H1 (cell line): ENCODE results near the gene PPA1. TPM values are rescaled to one million over a fixed set of nuclear protein-coding genes. Genes with fewer than 3 reads are reported as not detected.

Source experiments
- CTCF ChIA-PET: fragments of 300-600 bp; sonication (Branson Sonifier 250); formaldehyde crosslinking; loops from one replicate; lab custom pipeline; 2021; ENCODE audit not compliant: partially characterized antibody; lab: Charles Lee
- POLR2A ChIA-PET: fragments of 300-600 bp; sonication (Branson Sonifier 250); formaldehyde crosslinking; loops from one replicate; lab custom pipeline; 2021; ENCODE audit warnings: inconsistent platforms; ENCODE audit not compliant: partially characterized antibody; lab: Charles Lee
- DNase-seq, 2 experiments: peaks; one replicate each; pipeline versions ENCODE4 v3.0.0 to v3.0.0-alpha.2; 2010 to 2022; ENCODE audit warnings: low spot score in 2 of 2, low read depth in 1 of 2, mixed read lengths in 1 of 2
- FAIRE-seq: peaks from 2 replicates; lab custom pipeline; 2011; peaks lifted over from hg19 to GRCh38; lab: Jason Lieb, UNC
- H2AFZ ChIP-seq: 2 replicates; pipeline ENCODE4 v1.8.1; 2012; ENCODE audit warnings: low read length, inconsistent platforms
- H2AK5ac ChIP-seq: 2 replicates; pipeline ENCODE4 v1.6.1; 2013; ENCODE audit warnings: low read depth, low read length
- H2BK120ac ChIP-seq: replicated peaks from 2 replicates; pipeline ENCODE3; 2013; ENCODE audit warnings: low read depth, low read length, inconsistent platforms
- H2BK12ac ChIP-seq: 2 replicates; pipeline ENCODE4 v1.6.1; 2013; ENCODE audit warnings: low read depth, low read length
- H2BK15ac ChIP-seq: 2 replicates; pipeline ENCODE4 v1.6.1; 2013; ENCODE audit warnings: low read length
- H2BK20ac ChIP-seq: 2 replicates; pipeline ENCODE4 v1.6.1; 2013; ENCODE audit warnings: low read length
- H2BK5ac ChIP-seq: 2 replicates; pipeline ENCODE4 v1.6.1; 2013; ENCODE audit warnings: low read depth, low read length
- H3K14ac ChIP-seq: 2 replicates; pipeline ENCODE4 v1.6.1; 2013; ENCODE audit warnings: inconsistent platforms; ENCODE audit not compliant: insufficient read length
- H3K18ac ChIP-seq: 2 replicates; pipeline ENCODE4 v1.6.1; 2013; ENCODE audit warnings: low read length; ENCODE audit errors: extremely low read depth
- H3K23ac ChIP-seq: 2 replicates; pipeline ENCODE4 v1.6.1; 2013; ENCODE audit warnings: inconsistent platforms; ENCODE audit not compliant: insufficient read length
- H3K23me2 ChIP-seq: 2 replicates; pipeline ENCODE4 v1.6.1; 2013; ENCODE audit warnings: low read depth, low read length
- H3K27ac ChIP-seq: 2 replicates; pipeline ENCODE4 v1.6.1; 2011; ENCODE audit warnings: low read depth, low read length, inconsistent platforms
- H3K27me3 ChIP-seq, 4 experiments: replicated peaks in 1 of 4; 1 replicate in 1 of 4; 2 replicates in 3 of 4; pipeline versions ENCODE4 v1.6.1 to v1.8.1; 2011 to 2013; ENCODE audit warnings: low read length in 3 of 4, mild to moderate bottlenecking in 3 of 4, inconsistent platforms in 2 of 4, mixed read lengths in 2 of 4, moderate library complexity in 1 of 4; ENCODE audit not compliant: control insufficient read depth in 3 of 4, insufficient read depth in 3 of 4; ENCODE audit errors: extremely low read depth in 1 of 4
- H3K36me3 ChIP-seq, 4 experiments: 2 replicates each; pipeline versions ENCODE4 v1.6.1 to v1.8.1; 2011 to 2013; ENCODE audit warnings: mild to moderate bottlenecking in 4 of 4, low read length in 3 of 4, moderate library complexity in 2 of 4, control low read depth in 1 of 4, inconsistent platforms in 1 of 4; ENCODE audit not compliant: insufficient read depth in 4 of 4, control insufficient read depth in 2 of 4
- H3K4ac ChIP-seq: replicated peaks from 2 replicates; pipeline ENCODE3; 2013; ENCODE audit warnings: low read length, low read depth, mixed read lengths, inconsistent platforms; ENCODE audit not compliant: insufficient read length
- H3K4me1 ChIP-seq, 4 experiments: replicated peaks in 1 of 4; 1 replicate in 1 of 4; 2 replicates in 3 of 4; pipeline versions ENCODE4 v1.6.1 to v1.8.1; 2011 to 2013; ENCODE audit warnings: low read length in 3 of 4, inconsistent platforms in 2 of 4, mixed read lengths in 1 of 4; ENCODE audit not compliant: insufficient read depth in 4 of 4, control insufficient read depth in 3 of 4
- H3K4me2 ChIP-seq, 2 experiments: 2 replicates each; pipeline versions ENCODE4 v1.6.1 to v1.8.1; 2011 to 2013; ENCODE audit warnings: low read depth in 2 of 2, low read length in 2 of 2, control low read depth in 1 of 2, inconsistent platforms in 1 of 2, mild to moderate bottlenecking in 1 of 2; ENCODE audit not compliant: insufficient read depth in 1 of 2
- H3K4me3 ChIP-seq, 4 experiments: fragments of 200-600, 300-600 bp in 1 of 4; sonication (generic), shearing (Covaris generic), sonication (Bioruptor Twin) in 1 of 4; 2 replicates each; pipeline versions ENCODE4 v1.5.1 to v1.8.1; 2011 to 2016; ENCODE audit warnings: low read length in 4 of 4, low read depth in 3 of 4, control low read depth in 2 of 4, inconsistent platforms in 2 of 4, mild to moderate bottlenecking in 2 of 4, mixed read lengths in 1 of 4, moderate library complexity in 1 of 4; ENCODE audit not compliant: insufficient read depth in 2 of 4; ENCODE audit errors: extremely low read depth in 1 of 4
- H3K56ac ChIP-seq: replicated peaks from 2 replicates; pipeline ENCODE3; 2013; ENCODE audit warnings: low read depth, mild to moderate bottlenecking, mixed read lengths, low read length, inconsistent platforms; ENCODE audit not compliant: insufficient read length
- H3K79me1 ChIP-seq: 2 replicates; pipeline ENCODE4 v1.6.1; 2013; ENCODE audit warnings: low read depth, low read length, control low read depth
- H3K79me2 ChIP-seq, 2 experiments: 2 replicates each; pipeline versions ENCODE4 v1.6.1 to v1.8.1; 2012 to 2013; ENCODE audit warnings: low read length in 2 of 2, mild to moderate bottlenecking in 2 of 2, inconsistent platforms in 1 of 2; ENCODE audit not compliant: insufficient read depth in 2 of 2, control insufficient read depth in 1 of 2
- H3K9ac ChIP-seq, 4 experiments: replicated peaks in 1 of 4; 1 replicate in 1 of 4; 2 replicates in 3 of 4; pipeline versions ENCODE4 v1.6.1 to v1.8.1; 2011 to 2013; ENCODE audit warnings: low read depth in 3 of 4, low read length in 3 of 4, control low read depth in 2 of 4, mild to moderate bottlenecking in 2 of 4, moderate library complexity in 2 of 4, inconsistent platforms in 1 of 4; ENCODE audit errors: extremely low read depth in 1 of 4
- H3K9me3 ChIP-seq, 2 experiments: 2 replicates each; pipeline versions ENCODE4 v1.6.1 to v1.8.1; 2012 to 2013; ENCODE audit warnings: mild to moderate bottlenecking in 2 of 2, moderate library complexity in 2 of 2, control low read depth in 1 of 2, inconsistent platforms in 1 of 2, low read depth in 1 of 2, low read length in 1 of 2, mixed read lengths in 1 of 2; ENCODE audit not compliant: insufficient read depth in 2 of 2
- H4K20me1 ChIP-seq, 2 experiments: replicated peaks in 1 of 2; 2 replicates each; pipeline versions ENCODE3 to v1.8.1; 2011 to 2013; ENCODE audit warnings: inconsistent platforms in 2 of 2, low read length in 2 of 2, mild to moderate bottlenecking in 1 of 2; ENCODE audit not compliant: insufficient read depth in 2 of 2, control insufficient read depth in 1 of 2
- H4K5ac ChIP-seq: 2 replicates; pipeline ENCODE4 v1.6.1; 2013; ENCODE audit warnings: low read length, low read depth, mixed read lengths, inconsistent platforms; ENCODE audit not compliant: insufficient read length
- H4K8ac ChIP-seq: 2 replicates; pipeline ENCODE4 v1.8.0; 2013; ENCODE audit warnings: mild to moderate bottlenecking, moderate library complexity, low read length, inconsistent platforms; ENCODE audit not compliant: insufficient read depth; ENCODE audit errors: extremely low read depth
- H4K91ac ChIP-seq: replicated peaks from 2 replicates; pipeline ENCODE3; 2013; ENCODE audit warnings: low read length, mixed read lengths, inconsistent platforms; ENCODE audit not compliant: insufficient read length
- CBX8 ChIP-seq: fragments of 300-800, 300-1000 bp; sonication (generic); IDR thresholded peaks from 2 replicates; pipeline ENCODE4 v1.7.1; 2016; ENCODE audit warnings: low read depth, low read length, borderline replicate concordance
- CTBP2 ChIP-seq: IDR thresholded peaks from 2 replicates; pipeline ENCODE4 v1.7.0; 2011; ENCODE audit warnings: borderline replicate concordance, mild to moderate bottlenecking, moderate library complexity, mixed read lengths, low read length; ENCODE audit not compliant: insufficient read depth, insufficient read length
- GTF2F1 ChIP-seq: IDR thresholded peaks from 2 replicates; pipeline ENCODE4 v1.6.1; 2012; ENCODE audit warnings: low read depth, low read length, improper control_type of control experiment, borderline replicate concordance
- HDAC2 ChIP-seq, 2 experiments: fragments of 300-600 bp in 1 of 2; sonication (generic) in 1 of 2; IDR thresholded peaks; 2 replicates each; pipeline ENCODE4 v1.6.1; 2011 to 2012; ENCODE audit warnings: low read depth in 2 of 2, low read length in 2 of 2, mild to moderate bottlenecking in 2 of 2, moderate library complexity in 2 of 2, borderline replicate concordance in 1 of 2, inconsistent platforms in 1 of 2
- HDAC6 ChIP-seq: IDR thresholded peaks from one replicate; pipeline ENCODE4 v1.7.1; 2012; ENCODE audit warnings: low read depth, mild to moderate bottlenecking, inconsistent platforms, low read length, moderate library complexity
- JUN ChIP-seq: IDR thresholded peaks from 2 replicates; pipeline ENCODE4 v1.6.1; 2011; ENCODE audit warnings: low read depth, mild to moderate bottlenecking, improper control_type of control experiment, low read length
- JUND ChIP-seq: IDR thresholded peaks from 2 replicates; pipeline ENCODE4 v1.6.1; 2011; ENCODE audit warnings: mild to moderate bottlenecking, improper control_type of control experiment, low read length
- KDM5A ChIP-seq: fragments of 200-600 bp; IDR thresholded peaks from 2 replicates; pipeline ENCODE4 v1.7.1; 2012; ENCODE audit warnings: mild to moderate bottlenecking, low read length, inconsistent platforms, mixed read lengths
- NRF1 ChIP-seq: IDR thresholded peaks from 2 replicates; pipeline ENCODE4 v1.6.1; 2011; ENCODE audit warnings: mild to moderate bottlenecking, low read depth, low read length, improper control_type of control experiment
- POLR2AphosphoS5 ChIP-seq: IDR thresholded peaks from 2 replicates; pipeline ENCODE4 v1.6.1; 2011; ENCODE audit warnings: low read depth, low read length
- RAD21 ChIP-seq, 2 experiments: IDR thresholded peaks in 1 of 2; conservative IDR thresholded peaks in 1 of 2; 2 replicates each; pipeline ENCODE4 v1.6.1; 2011; ENCODE audit warnings: low read depth in 2 of 2, low read length in 2 of 2, improper control_type of control experiment in 1 of 2, inconsistent platforms in 1 of 2, mild to moderate bottlenecking in 1 of 2, moderate library complexity in 1 of 2
- SIN3A ChIP-seq, 2 experiments: IDR thresholded peaks in 1 of 2; conservative IDR thresholded peaks in 1 of 2; 2 replicates each; pipeline ENCODE4 v1.6.1; 2011 to 2012; ENCODE audit warnings: low read length in 2 of 2, improper control_type of control experiment in 1 of 2, low read depth in 1 of 2, mild to moderate bottlenecking in 1 of 2
- SP2 ChIP-seq: IDR thresholded peaks from 2 replicates; pipeline ENCODE4 v1.6.1; 2012; ENCODE audit warnings: mild to moderate bottlenecking, low read length, inconsistent platforms
- TEAD4 ChIP-seq: IDR thresholded peaks from 2 replicates; pipeline ENCODE4 v1.6.1; 2012; ENCODE audit warnings: low read depth, low read length, inconsistent platforms, mixed read lengths
- WGBS, 2 experiments: shearing (Covaris generic) in 1 of 2; methylation state at CpG; one replicate each; pipeline versions ENCODE4 v1.1.6 to v1.1.7; 2013 to 2015; ENCODE audit warnings: low lambda C conversion rate in 2 of 2, mixed read lengths in 2 of 2, inconsistent platforms in 1 of 2, low coverage in 1 of 2, missing lambda C conversion rate in 1 of 2; ENCODE audit not compliant: insufficient replicate concordance in 2 of 2, insufficient coverage in 1 of 2, insufficient read length in 1 of 2; ENCODE audit errors: extremely low coverage in 1 of 2, missing lambda C conversion rate in 1 of 2; 5-methylcytosine and 5-hydroxymethylcytosine counted together
- polyA plus RNA-seq, 7 experiments: library from polyadenylated mRNA; depleted of rRNA in 3 of 7; stranded (reverse) in 5 of 7; unstranded in 2 of 7; fragments of >200 nt in 5 of 7; fragments of 200-250 nt in 2 of 7; gene quantifications; 1 replicate in 5 of 7; 2 replicates in 1 of 7; 4 replicates in 1 of 7; pipeline versions ENCODE4 v1.2.1 to v1.2.3, GENCODE V29; 2011 to 2013; ENCODE audit warnings: missing spikeins in 2 of 7, mixed read lengths in 2 of 7
- total RNA-seq: library from RNA; stranded (reverse); fragmentation: NEBNext Ultra II Directional; extraction: Animal tissue kit (Norgen Biotek cat#: 25700); gene quantifications from 2 replicates; pipeline ENCODE4 v1.2.1, GENCODE V29; 2021

PPA1 gene
- total and polyA plus RNA-seq, 2 of the 8 experiments (the other 6 are each of a cell fraction or from before 2014, with no cell fraction given): 77.0 to 191 TPM

- no peak overlapping the region for H4K8ac ChIP-seq
- no peak overlapping the region for H4K91ac ChIP-seq
- no peak overlapping the region for H2BK5ac ChIP-seq
- H3K4me3 ChIP-seq: no peak overlapping the region
- H2BK15ac ChIP-seq: no peak overlapping the region
- H2BK120ac ChIP-seq: no peak overlapping the region
- no peaks in the 10 kb centered on the region for H3K4me1 ChIP-seq
- H3K27me3 ChIP-seq: peaks cover 0 to 2% (median 0%) of the 10 kb centered on the region in 4 experiments; a peak in 1 of 7 replicates
- WGBS, 2 experiments: 78% methylated on average over 6 of the region's 6 CpGs; no CpG with 5 or more reads in 1 of the 2 experiments
- H2BK12ac ChIP-seq: no peak overlapping the region
- CTCF ChIA-PET: interaction anchor here (1.1 kb wide), 1 partner anchor 76 kb away, joined by 3 read pairs; no protein-coding TSS in a partner anchor
- H3K4ac ChIP-seq: no peak overlapping the region
- no peaks in the 10 kb centered on the region for H3K79me2 ChIP-seq
- no peak overlapping the region for H3K4me2 ChIP-seq
- H3K9ac ChIP-seq: no peak overlapping the region
- DNase-seq: no peak
- H3K27ac ChIP-seq: no peak overlapping the region
- no peak for FAIRE-seq
- H3K14ac ChIP-seq: no peak overlapping the region
- H3K36me3 ChIP-seq: no peaks in the 10 kb centered on the region
- POLR2A ChIA-PET: no interaction called here
- no peak overlapping the region for H3K56ac ChIP-seq
- no peak overlapping the region for H3K23ac ChIP-seq
- no peaks in the 10 kb centered on the region for H4K20me1 ChIP-seq
- H3K9me3 ChIP-seq: no peaks in the 10 kb centered on the region
- no peaks in the 10 kb centered on the region for H3K23me2 ChIP-seq
- no peak overlapping the region for H2AFZ ChIP-seq
- no peak overlapping the region for H2BK20ac ChIP-seq
- H3K79me1 ChIP-seq: no peaks in the 10 kb centered on the region
- H4K5ac ChIP-seq: no peak overlapping the region
- H2AK5ac ChIP-seq: no peak overlapping the region
- H3K18ac ChIP-seq: no peak overlapping the region
- TF ChIP-seq SP2: no peak
- TF ChIP-seq JUN: no peak
- TF ChIP-seq GTF2F1: no peak
- no peak for TF ChIP-seq CTBP2
- TF ChIP-seq KDM5A: no peak
- no peak for TF ChIP-seq SIN3A (conservative IDR thresholded peaks at IDR 0.05 in 1 of 2, IDR thresholded peaks at IDR 0.05 in 1 of 2; ENCODE audit: low read depth in 1 of 2, low read length in 2 of 2)
- no peak for TF ChIP-seq RAD21 (IDR thresholded peaks at IDR 0.05 in 1 of 2, conservative IDR thresholded peaks at IDR 0.05 in 1 of 2; ENCODE audit: low read depth in 2 of 2, low read length in 2 of 2)
- no peak for TF ChIP-seq POLR2AphosphoS5
- no peak for TF ChIP-seq TEAD4
- TF ChIP-seq NRF1: no peak
- no peak for TF ChIP-seq HDAC2 (IDR thresholded peaks at IDR 0.05; ENCODE audit: borderline replicate concordance in 1 of 2, low read depth in 2 of 2, low read length in 2 of 2)
- TF ChIP-seq JUND: no peak
- no peak for TF ChIP-seq HDAC6
- TF ChIP-seq CBX8: no peak
Observed at GRCh38 chr10:70247360-70247759, 14.1 kb upstream of the PPA1 start.
